ACHN (cell line): ENCODE results near the gene BCAS3.
"Not testable (repeated sequence)": the region's sequence is repeated elsewhere in the genome, so short reads cannot be mapped to it uniquely, and the experiment has no call there.

Source experiments
- DNase-seq: peaks from one replicate; pipeline ENCODE4 v3.0.0-alpha.2; 2015
- in situ Hi-C: cut with HindIII; loops from 2 replicates; pipeline ENCODE4 v1.10.0; 2017; ENCODE audit warnings: low sequenced_read_pairs, low pct_ligation_motif_present, low pct_unique_long_range_greater_than_20kb

BCAS3 gene

GRCh38 chr17:60665602-60666001, 12.0 kb upstream of the BCAS3 start:
- in situ Hi-C loops = no loop called here
- no peak for DNase-seq

- in situ Hi-C loops, DNase-seq: not testable (repeated sequence)
Measured at GRCh38 chr17:60668741-60669140, 8.9 kb upstream of the BCAS3 start.

- in situ Hi-C loops = no loop called here
- DNase-seq = no peak
Measured at GRCh38 chr17:60671482-60671881, 6.2 kb upstream of the BCAS3 start.

GRCh38 chr17:60674637-60675036, 3.0 kb upstream of the BCAS3 start:
- in situ Hi-C loops, DNase-seq: not testable (repeated sequence)

GRCh38 chr17:60675997-60676396, 1.7 kb upstream of the BCAS3 start:
- no peak for DNase-seq
- in situ Hi-C loops = no loop called here

GRCh38 chr17:60676758-60677307, 818 bp upstream of the BCAS3 start:
- in situ Hi-C loops = no loop called here
- DNase-seq = no peak

GRCh38 chr17:60678118-60678444, 430 bp downstream of the BCAS3 start:
- DNase-seq = no peak
- in situ Hi-C loops = no loop called here

GRCh38 chr17:60679287-60679686, 1.6 kb downstream of the BCAS3 start:
- no peak for DNase-seq
- in situ Hi-C loops = no loop called here

GRCh38 chr17:60680754-60681153, 3.1 kb downstream of the BCAS3 start:
- in situ Hi-C loops = no loop called here

GRCh38 chr17:60685437-60685836, 7.8 kb downstream of the BCAS3 start:
- no peak for DNase-seq
- in situ Hi-C loops = no loop called here

More at GRCh38 chr17:60680754-60681153, 3.1 kb downstream of the BCAS3 start:
- DNase-seq = no peak

- in situ Hi-C loops = no loop called here
- no peak for DNase-seq
Measured at GRCh38 chr17:60695960-60696359, 18.3 kb downstream of the BCAS3 start.

GRCh38 chr17:60699090-60699489, 21.4 kb downstream of the BCAS3 start:
- in situ Hi-C loops = no loop called here
- no peak for DNase-seq

- no peak for DNase-seq
- in situ Hi-C loops = no loop called here
Measured at GRCh38 chr17:60704170-60704569, 26.5 kb downstream of the BCAS3 start.

- in situ Hi-C loops = no loop called here
- peak; percentile 85 for DNase-seq
Measured at GRCh38 chr17:60712675-60713074, 35.0 kb downstream of the BCAS3 start.

GRCh38 chr17:60713608-60714007, 36.0 kb downstream of the BCAS3 start:
- in situ Hi-C loops = no loop called here

GRCh38 chr17:60716766-60717165, 39.1 kb downstream of the BCAS3 start:
- in situ Hi-C loops = no loop called here
- no peak for DNase-seq

More at GRCh38 chr17:60713608-60714007, 36.0 kb downstream of the BCAS3 start:
- DNase-seq = no peak

- in situ Hi-C loops = no loop called here
- no peak for DNase-seq
Measured at GRCh38 chr17:60717814-60718213, 40.2 kb downstream of the BCAS3 start.

GRCh38 chr17:60720763-60721531, 43.3 kb downstream of the BCAS3 start:
- in situ Hi-C loops = no loop called here

GRCh38 chr17:60724647-60725046, 47.0 kb downstream of the BCAS3 start:
- in situ Hi-C loops = no loop called here
- DNase-seq = no peak

More at GRCh38 chr17:60720763-60721531, 43.3 kb downstream of the BCAS3 start:
- peak; percentile 70 for DNase-seq

- in situ Hi-C loops = no loop called here
- peak; percentile 49 for DNase-seq
Measured at GRCh38 chr17:60729854-60730253, 52.2 kb downstream of the BCAS3 start.
